ENCODE data around the gene POLR1D.
"Not testable (repeated sequence)": the region's sequence is repeated elsewhere in the genome, so short reads cannot be mapped to it uniquely, and the experiment has no call there.

POLR1D gene

GRCh38 chr13:27627380-27627779, 5.7 kb downstream of the POLR1D start:
- H3K36me3 Mint-ChIP-seq, result peaks cover 66% of the 10 kb centered on the region
- peaks cover 76% of the 10 kb centered on the region for H3K4me1 Mint-ChIP-seq
- H3K27ac Mint-ChIP-seq, result no peak overlapping the region
- no peak for ATAC-seq
- H3K9me3 Mint-ChIP-seq, result no peaks in the 10 kb centered on the region
- H3K27me3 Mint-ChIP-seq, result no peaks in the 10 kb centered on the region
- no peak overlapping the region for H3K4me3 Mint-ChIP-seq

GRCh38 chr13:27628081-27628480, 6.4 kb downstream of the POLR1D start:
- peaks cover 76% of the 10 kb centered on the region for H3K4me1 Mint-ChIP-seq
- no peak for ATAC-seq
- H3K9me3 Mint-ChIP-seq, result no peaks in the 10 kb centered on the region
- H3K4me3 Mint-ChIP-seq, result no peak overlapping the region
- no peaks in the 10 kb centered on the region for H3K27me3 Mint-ChIP-seq
- no peak overlapping the region for H3K27ac Mint-ChIP-seq
- peaks cover 72% of the 10 kb centered on the region for H3K36me3 Mint-ChIP-seq

GRCh38 chr13:27628766-27629165, 7.1 kb downstream of the POLR1D start:
- H3K9me3 Mint-ChIP-seq, H3K4me3 Mint-ChIP-seq, H3K27ac Mint-ChIP-seq, ATAC-seq, H3K27me3 Mint-ChIP-seq: not testable (repeated sequence)
- Mint-ChIP-seq H3K36me3 (peaks cover 66% of the 10 kb centered on the region), H3K4me1 (peaks cover 69% of the 10 kb centered on the region)

GRCh38 chr13:27631156-27631555, 9.5 kb downstream of the POLR1D start:
- ATAC-seq, result no peak
- no peak overlapping the region for H3K27ac Mint-ChIP-seq
- H3K9me3 Mint-ChIP-seq, result no peaks in the 10 kb centered on the region
- H3K36me3 Mint-ChIP-seq, result peaks cover 46% of the 10 kb centered on the region
- no peak overlapping the region for H3K4me3 Mint-ChIP-seq
- H3K27me3 Mint-ChIP-seq, result no peaks in the 10 kb centered on the region
- peaks cover 55% of the 10 kb centered on the region for H3K4me1 Mint-ChIP-seq

GRCh38 chr13:27631665-27632064, 10.0 kb downstream of the POLR1D start:
- Mint-ChIP-seq H3K36me3 (peaks cover 42% of the 10 kb centered on the region), H3K27ac (no peak overlapping the region), H3K9me3 (no peaks in the 10 kb centered on the region), H3K27me3 (no peaks in the 10 kb centered on the region), H3K4me1 (peaks cover 53% of the 10 kb centered on the region), H3K4me3 (no peak overlapping the region)
- no peak for ATAC-seq

- Mint-ChIP-seq H3K36me3 (peaks cover 43% of the 10 kb centered on the region), H3K27me3 (no peaks in the 10 kb centered on the region), H3K4me1 (peaks cover 53% of the 10 kb centered on the region), H3K9me3 (no peaks in the 10 kb centered on the region), H3K4me3 (no peak overlapping the region), H3K27ac (no peak overlapping the region)
- ATAC-seq, result no peak
Observed at GRCh38 chr13:27632214-27632613, 10.5 kb downstream of the POLR1D start.

- no peaks in the 10 kb centered on the region for H3K27me3 Mint-ChIP-seq
- no peaks in the 10 kb centered on the region for H3K9me3 Mint-ChIP-seq
- H3K4me3 Mint-ChIP-seq, result no peak overlapping the region
- ATAC-seq, result no peak
- peaks cover 49% of the 10 kb centered on the region for H3K4me1 Mint-ChIP-seq
- no peak overlapping the region for H3K27ac Mint-ChIP-seq
- peaks cover 39% of the 10 kb centered on the region for H3K36me3 Mint-ChIP-seq
Observed at GRCh38 chr13:27632648-27633047, 11.0 kb downstream of the POLR1D start.

- H3K9me3 Mint-ChIP-seq, result no peaks in the 10 kb centered on the region
- peaks cover 30% of the 10 kb centered on the region for H3K36me3 Mint-ChIP-seq
- no peak overlapping the region for H3K27ac Mint-ChIP-seq
- no peak overlapping the region for H3K4me3 Mint-ChIP-seq
- no peak for ATAC-seq
- H3K4me1 Mint-ChIP-seq, result peaks cover 46% of the 10 kb centered on the region
- H3K27me3 Mint-ChIP-seq, result no peaks in the 10 kb centered on the region
Observed at GRCh38 chr13:27634231-27634630, 12.5 kb downstream of the POLR1D start.

GRCh38 chr13:27634791-27635190, 13.1 kb downstream of the POLR1D start:
- Mint-ChIP-seq H3K4me3 (no peak overlapping the region), H3K27me3 (no peaks in the 10 kb centered on the region), H3K36me3 (peaks cover 32% of the 10 kb centered on the region), H3K4me1 (peaks cover 46% of the 10 kb centered on the region), H3K9me3 (no peaks in the 10 kb centered on the region), H3K27ac (no peak overlapping the region)
- no peak for ATAC-seq

- peaks cover 35% of the 10 kb centered on the region for H3K36me3 Mint-ChIP-seq
- H3K4me3 Mint-ChIP-seq, result no peak overlapping the region
- H3K27ac Mint-ChIP-seq, result no peak overlapping the region
- no peaks in the 10 kb centered on the region for H3K9me3 Mint-ChIP-seq
- peaks cover 46% of the 10 kb centered on the region for H3K4me1 Mint-ChIP-seq
- no peaks in the 10 kb centered on the region for H3K27me3 Mint-ChIP-seq
- ATAC-seq, result no peak
Observed at GRCh38 chr13:27635266-27635665, 13.6 kb downstream of the POLR1D start.

- no peak for ATAC-seq
- H3K36me3 Mint-ChIP-seq, result peaks cover 23% of the 10 kb centered on the region
- H3K9me3 Mint-ChIP-seq, result no peaks in the 10 kb centered on the region
- no peak overlapping the region for H3K27ac Mint-ChIP-seq
- no peaks in the 10 kb centered on the region for H3K27me3 Mint-ChIP-seq
- H3K4me3 Mint-ChIP-seq, result no peak overlapping the region
- H3K4me1 Mint-ChIP-seq, result peaks cover 33% of the 10 kb centered on the region
Observed at GRCh38 chr13:27636589-27637288, 15.0 kb downstream of the POLR1D start.

- H3K27ac Mint-ChIP-seq, result no peak overlapping the region
- H3K36me3 Mint-ChIP-seq, result peaks cover 20% of the 10 kb centered on the region
- H3K4me1 Mint-ChIP-seq, result peaks cover 30% of the 10 kb centered on the region
- H3K9me3 Mint-ChIP-seq, result no peaks in the 10 kb centered on the region
- H3K4me3 Mint-ChIP-seq, result no peak overlapping the region
- no peaks in the 10 kb centered on the region for H3K27me3 Mint-ChIP-seq
- ATAC-seq, result no peak
Observed at GRCh38 chr13:27637289-27637626, 15.6 kb downstream of the POLR1D start.

GRCh38 chr13:27638001-27638400, 16.3 kb downstream of the POLR1D start:
- ATAC-seq, result no peak
- H3K4me3 Mint-ChIP-seq, result no peak overlapping the region
- peaks cover 20% of the 10 kb centered on the region for H3K36me3 Mint-ChIP-seq
- peaks cover 30% of the 10 kb centered on the region for H3K4me1 Mint-ChIP-seq
- no peak overlapping the region for H3K27ac Mint-ChIP-seq
- no peaks in the 10 kb centered on the region for H3K27me3 Mint-ChIP-seq
- no peaks in the 10 kb centered on the region for H3K9me3 Mint-ChIP-seq

- H3K27ac Mint-ChIP-seq, result no peak overlapping the region
- peaks cover 21% of the 10 kb centered on the region for H3K36me3 Mint-ChIP-seq
- H3K4me1 Mint-ChIP-seq, result peaks cover 32% of the 10 kb centered on the region
- no peaks in the 10 kb centered on the region for H3K9me3 Mint-ChIP-seq
- ATAC-seq, result no peak
- no peaks in the 10 kb centered on the region for H3K27me3 Mint-ChIP-seq
- no peak overlapping the region for H3K4me3 Mint-ChIP-seq
Observed at GRCh38 chr13:27638521-27638920, 16.8 kb downstream of the POLR1D start.

GRCh38 chr13:27639186-27639585, 17.5 kb downstream of the POLR1D start:
- Mint-ChIP-seq H3K27me3 (no peaks in the 10 kb centered on the region), H3K36me3 (peaks cover 24% of the 10 kb centered on the region), H3K4me3 (no peak overlapping the region), H3K9me3 (no peaks in the 10 kb centered on the region), H3K4me1 (peaks cover 35% of the 10 kb centered on the region), H3K27ac (no peak overlapping the region)
- ATAC-seq, result no peak

GRCh38 chr13:27641711-27642502, 20.2 kb downstream of the POLR1D start:
- Mint-ChIP-seq H3K4me3 (no peak overlapping the region), H3K27me3 (no peaks in the 10 kb centered on the region), H3K36me3 (peaks cover 48% of the 10 kb centered on the region)

More at GRCh38 chr13:27641711-27642502, 20.2 kb downstream of the POLR1D start:
- peaks cover 36% of the 10 kb centered on the region for H3K4me1 Mint-ChIP-seq
- no peak for ATAC-seq
- no peaks in the 10 kb centered on the region for H3K9me3 Mint-ChIP-seq
- H3K27ac Mint-ChIP-seq, result peak overlapping the region; percentile 20

Data from stimulated activated memory B cell treated with anti-CD40 and anti-IgM and Interleukin-4, amounts not matched to agents 10 μg/mL and 1 μg/mL and 100 μg/mL, for 72 hours (primary cell).